GM19455 (cell line): ENCODE results near the gene MLF2.
A peak's percentile ranks its signal among the peaks of the same experiment; 100 is the strongest.

Experiments used
- ATAC-seq: cut with Tn5 transposase; IDR thresholded peaks from one replicate; pipeline ENCODE4 v1.9.1; 2021; ENCODE audit not compliant: unreplicated experiment

The MLF2 gene

GRCh38 chr12:6778574-6779550 lies 25.9 kb upstream of the MLF2 start:
- ATAC-seq: peak; percentile 82

DNA sequence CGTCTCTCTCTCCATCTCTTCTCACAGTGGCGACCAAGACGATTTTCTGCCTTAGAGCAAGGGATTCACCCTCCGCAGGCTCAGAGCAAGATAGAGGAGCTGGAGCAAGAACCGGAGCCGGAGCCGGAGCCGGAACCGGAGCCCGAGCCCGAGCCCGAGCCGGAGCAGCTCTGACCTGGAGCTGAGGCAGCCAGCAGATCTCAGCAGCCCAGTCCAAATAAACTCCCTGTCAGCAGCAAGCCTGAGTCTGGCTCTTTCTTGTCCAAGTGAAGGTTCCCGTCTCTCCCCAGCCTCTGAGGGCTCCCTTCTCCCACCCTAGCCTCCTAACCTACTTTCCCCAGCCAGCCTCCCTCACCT lies 25.3 kb upstream of the MLF2 start:
- ATAC-seq: no peak

GRCh38 chr12:6777386-6777785 lies 24.4 kb upstream of the MLF2 start:
- no peak for ATAC-seq

GRCh38 chr12:6775185-6776174 lies 22.5 kb upstream of the MLF2 start:
- ATAC-seq: no peak

GRCh38 chr12:6774499-6775062 lies 21.6 kb upstream of the MLF2 start:
- no peak for ATAC-seq

DNA sequence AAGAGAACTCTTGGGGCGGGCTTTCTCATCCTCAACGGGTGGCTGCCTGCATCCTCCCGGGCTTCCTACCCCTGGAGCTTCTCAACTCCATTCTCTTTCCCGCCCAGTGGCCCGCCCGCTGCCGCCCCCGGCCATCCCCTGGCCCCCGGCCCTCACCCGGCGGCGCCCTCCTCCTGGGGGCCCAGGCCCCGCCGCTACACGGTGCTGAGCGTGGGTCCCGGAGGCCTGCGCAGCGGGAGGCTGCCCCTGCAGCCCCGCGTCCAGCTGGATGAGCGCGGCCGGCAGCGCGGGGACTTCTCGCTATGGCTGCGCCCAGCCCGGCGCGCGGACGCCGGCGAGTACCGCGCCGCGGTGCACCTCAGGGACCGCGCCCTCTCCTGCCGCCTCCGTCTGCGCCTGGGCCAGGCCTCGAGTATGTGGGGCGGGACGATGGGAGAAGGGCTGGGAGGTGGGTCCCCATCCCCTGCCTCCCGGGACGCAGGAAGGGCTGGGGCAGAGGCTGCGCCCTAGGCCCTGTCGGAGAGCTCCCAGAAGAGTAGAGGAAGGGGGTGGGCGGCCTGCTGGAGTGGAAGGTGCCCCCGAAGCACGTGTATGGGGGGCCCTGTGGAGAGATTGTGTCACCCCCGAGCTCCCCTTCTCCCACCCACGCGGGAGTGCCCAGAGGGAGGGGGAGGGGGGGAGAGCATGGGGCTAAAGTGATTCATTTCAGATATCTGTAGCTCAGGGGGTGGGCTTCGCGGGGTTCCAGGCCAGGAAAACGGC lies 20.8 kb upstream of the MLF2 start:
- no peak for ATAC-seq

DNA sequence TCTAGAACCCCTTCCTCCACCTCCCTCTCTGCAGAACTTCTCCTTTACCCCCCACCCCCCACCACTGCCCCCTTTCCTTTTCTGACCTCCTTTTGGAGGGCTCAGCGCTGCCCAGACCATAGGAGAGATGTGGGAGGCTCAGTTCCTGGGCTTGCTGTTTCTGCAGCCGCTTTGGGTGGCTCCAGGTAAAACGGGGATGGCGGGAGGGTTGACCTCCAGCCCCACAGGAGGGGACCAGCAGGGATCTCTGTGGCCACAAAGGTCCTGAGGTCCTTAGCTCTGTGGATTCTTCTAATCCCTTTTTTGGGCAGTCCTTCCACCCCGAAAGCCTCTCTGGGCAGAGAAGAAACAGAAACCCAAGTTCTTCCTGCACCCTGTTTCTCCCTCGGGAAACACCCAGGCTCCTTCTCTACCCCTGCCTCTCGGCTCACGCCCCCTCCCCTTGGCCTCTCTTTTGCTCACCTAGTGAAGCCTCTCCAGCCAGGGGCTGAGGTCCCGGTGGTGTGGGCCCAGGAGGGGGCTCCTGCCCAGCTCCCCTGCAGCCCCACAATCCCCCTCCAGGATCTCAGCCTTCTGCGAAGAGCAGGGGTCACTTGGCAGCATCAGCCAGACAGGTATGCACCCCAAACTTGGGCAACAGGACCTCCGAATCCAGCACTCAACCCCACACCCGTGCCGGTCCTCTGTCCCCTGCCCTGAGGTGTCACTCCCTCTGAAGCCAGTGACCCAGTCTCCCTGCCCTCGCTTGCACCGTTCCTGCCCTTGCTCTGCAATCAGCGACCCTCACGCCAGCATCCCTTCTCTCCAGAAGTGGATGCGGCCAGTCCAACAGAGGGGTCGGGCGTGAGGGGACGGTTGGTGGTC lies 20.0 kb upstream of the MLF2 start:
- no peak for ATAC-seq

DNA sequence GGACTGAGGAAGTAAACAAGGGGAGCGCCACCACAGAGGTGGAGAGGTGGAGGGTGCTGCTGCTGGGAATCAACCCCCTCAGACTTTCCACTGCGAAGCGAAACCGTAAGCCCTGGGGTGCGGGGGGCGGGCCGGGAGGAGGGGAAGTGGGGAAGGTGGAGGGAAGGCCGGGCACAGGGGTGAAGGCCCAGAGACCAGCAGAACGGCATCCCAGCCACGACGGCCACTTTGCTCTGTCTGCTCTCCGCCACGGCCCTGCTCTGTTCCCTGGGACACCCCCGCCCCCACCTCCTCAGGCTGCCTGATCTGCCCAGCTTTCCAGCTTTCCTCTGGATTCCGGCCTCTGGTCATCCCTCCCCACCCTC lies 19.4 kb upstream of the MLF2 start, which contains the start of gene LAG3:
Gene LAG3 (plus strand): TSS at position 190 of the 365 bp plus-strand sequence. CDS start 333 bp downstream, outside the sequence.
- ATAC-seq: no peak

- ATAC-seq: no peak
These were observed 18.8 kb upstream of the MLF2 start for GRCh38 chr12:6771509-6772330.

GRCh38 chr12:6771091-6771495 lies 18.2 kb upstream of the MLF2 start:
- ATAC-seq: no peak

- no peak for ATAC-seq
These were observed 17.7 kb upstream of the MLF2 start for GRCh38 chr12:6770600-6770999.

- no peak for ATAC-seq
These were observed 17.2 kb upstream of the MLF2 start for GRCh38 chr12:6770094-6770493.

GRCh38 chr12:6769666-6770065 lies 16.7 kb upstream of the MLF2 start:
- no peak for ATAC-seq

GRCh38 chr12:6768990-6769389 lies 16.0 kb upstream of the MLF2 start:
- ATAC-seq: no peak

GRCh38 chr12:6768437-6768914 lies 15.5 kb upstream of the MLF2 start:
- ATAC-seq: no peak

GRCh38 chr12:6767353-6768319 lies 14.7 kb upstream of the MLF2 start:
- ATAC-seq: no peak

- peak; percentile 40 for ATAC-seq
These were observed 13.9 kb upstream of the MLF2 start for GRCh38 chr12:6766651-6767349.
